Islet of Langerhans (tissue), 1 donor: ENCODE data around the gene C4orf17.
"Not testable (repeated sequence)": the region's sequence is repeated elsewhere in the genome, so short reads cannot be mapped to it uniquely, and the experiment has no call there.

Source experiments
- FAIRE-seq: peaks from one replicate; lab custom pipeline; 2011; peaks lifted over from hg19 to GRCh38; lab: Jason Lieb, UNC

The C4orf17 gene

DNA sequence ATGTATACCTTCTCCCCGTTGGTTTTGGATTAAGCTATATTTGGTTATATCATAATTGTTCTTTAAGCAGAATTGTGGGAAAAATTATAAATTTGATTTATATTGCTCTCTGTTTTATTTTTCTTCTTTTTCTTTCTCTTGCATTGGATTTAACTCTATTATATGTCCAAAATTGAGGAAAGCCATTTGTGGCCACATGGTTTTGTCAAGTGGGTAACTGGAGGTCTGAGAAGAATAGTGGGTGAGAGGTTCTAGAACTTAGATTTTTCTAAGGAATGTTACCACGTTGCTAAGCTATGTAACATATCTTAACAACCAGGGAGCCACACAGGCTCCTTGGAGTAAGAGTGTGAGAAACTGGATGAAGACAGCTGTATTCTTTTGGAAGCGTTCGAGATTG lies at the start of gene C4orf17:
TSS of gene C4orf17 (plus strand) at position 301 of the 400 bp plus-strand sequence. CDS start 2,061 bp downstream, outside the sequence.
- FAIRE-seq, result no peak

DNA sequence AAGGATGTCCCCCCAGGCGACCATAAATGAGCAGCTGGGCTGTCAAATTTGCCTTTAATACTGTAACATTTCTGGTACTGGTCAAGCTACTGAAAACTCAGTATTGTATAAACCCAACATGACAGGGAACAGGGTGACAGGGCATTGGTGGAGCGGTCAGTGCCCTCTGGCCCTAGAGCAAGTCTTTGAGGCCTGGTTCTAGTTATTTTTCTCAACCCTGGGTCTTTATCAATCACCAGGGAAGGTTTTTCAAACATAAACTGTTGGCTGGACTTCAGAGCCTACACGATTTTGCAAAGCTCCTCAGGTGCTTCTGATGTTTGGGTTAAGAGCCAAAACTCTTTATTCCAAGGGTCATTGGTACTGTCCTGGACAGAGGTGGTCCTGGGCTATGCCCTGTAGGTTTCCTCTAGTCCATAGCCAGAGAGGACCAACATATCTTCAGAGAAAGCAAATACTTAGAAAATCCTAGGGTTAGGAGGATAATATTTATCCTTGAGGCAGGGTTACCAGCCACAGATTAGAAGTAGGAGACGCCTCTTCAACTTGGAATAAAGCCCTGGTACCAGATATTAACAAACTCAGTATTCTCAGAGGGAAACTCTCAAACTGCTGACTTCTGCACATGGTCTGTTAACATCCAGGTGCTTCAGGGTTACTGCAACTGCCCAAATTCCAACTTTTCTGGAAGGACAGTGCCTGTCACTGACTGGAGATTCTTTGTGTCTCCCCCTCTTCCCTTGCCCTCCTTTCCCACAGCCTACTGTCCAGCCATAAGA lies 49.0 kb upstream of the C4orf17 start:
- FAIRE-seq, result no peak

DNA sequence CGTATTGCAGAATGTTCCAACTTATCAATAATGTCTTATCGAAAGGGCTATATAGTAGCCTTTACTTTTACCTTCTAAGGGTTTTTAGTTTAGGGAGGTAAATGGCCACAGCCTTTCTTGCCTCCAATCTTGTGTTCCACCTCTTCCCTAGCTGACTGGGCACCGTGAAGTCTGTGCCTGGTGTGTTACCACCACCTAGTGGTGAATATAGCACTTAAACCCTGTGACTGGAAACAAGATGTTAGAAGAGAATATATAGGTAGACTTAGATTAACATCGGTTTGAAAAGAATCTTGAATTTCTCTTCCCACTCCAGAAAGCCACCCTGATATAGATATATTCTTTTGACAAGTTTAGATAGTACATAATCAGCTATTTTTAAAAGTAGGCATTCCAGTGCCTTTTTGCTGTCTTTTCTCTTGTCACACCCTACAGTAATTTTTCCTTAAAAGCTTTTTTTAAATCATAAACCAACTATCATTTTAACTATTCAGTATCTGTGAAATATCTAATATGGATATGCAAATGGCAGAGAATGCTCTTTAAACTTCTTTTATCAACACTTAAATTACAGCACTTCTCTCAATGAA lies 47.9 kb upstream of the C4orf17 start:
- peak; percentile 98 for FAIRE-seq

DNA sequence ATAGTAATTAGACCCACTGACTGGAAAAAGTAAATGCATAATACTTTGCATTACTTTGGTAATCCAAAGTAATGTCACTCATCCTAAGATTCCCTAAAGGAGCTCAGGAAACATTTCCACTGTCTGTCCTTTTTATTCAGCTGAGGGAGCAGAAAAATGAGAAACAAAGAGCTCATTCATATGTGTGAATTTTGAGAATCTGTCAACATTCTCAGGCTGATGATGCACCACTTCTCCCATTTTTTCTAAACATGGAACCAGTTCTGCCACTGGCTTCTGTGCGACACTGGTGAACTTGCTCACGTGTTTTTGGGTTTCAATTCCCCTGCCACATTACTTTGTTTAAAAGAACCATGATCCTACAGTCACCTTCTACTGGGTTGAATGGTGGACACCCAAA lies 47.3 kb upstream of the C4orf17 start:
- FAIRE-seq, result no peak

DNA sequence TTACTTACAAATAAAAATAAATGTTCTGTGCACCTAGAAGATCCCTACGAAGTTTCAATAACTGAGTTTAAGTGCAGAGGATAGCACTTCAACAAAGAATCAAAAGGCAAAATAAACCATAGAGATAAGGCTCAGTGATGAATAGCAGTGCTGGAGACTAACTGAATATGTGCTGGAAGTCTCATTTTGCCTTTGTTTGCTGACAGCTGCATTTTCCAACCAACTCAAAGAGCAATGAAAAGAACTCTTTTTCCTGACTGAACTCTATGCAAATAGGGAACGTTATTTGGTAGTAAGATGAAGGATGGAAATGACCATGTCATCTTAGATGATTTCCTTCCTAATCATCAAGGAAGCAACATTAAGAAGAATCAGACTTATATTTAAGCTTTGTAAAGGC lies 42.9 kb upstream of the C4orf17 start:
- FAIRE-seq, result no peak

DNA sequence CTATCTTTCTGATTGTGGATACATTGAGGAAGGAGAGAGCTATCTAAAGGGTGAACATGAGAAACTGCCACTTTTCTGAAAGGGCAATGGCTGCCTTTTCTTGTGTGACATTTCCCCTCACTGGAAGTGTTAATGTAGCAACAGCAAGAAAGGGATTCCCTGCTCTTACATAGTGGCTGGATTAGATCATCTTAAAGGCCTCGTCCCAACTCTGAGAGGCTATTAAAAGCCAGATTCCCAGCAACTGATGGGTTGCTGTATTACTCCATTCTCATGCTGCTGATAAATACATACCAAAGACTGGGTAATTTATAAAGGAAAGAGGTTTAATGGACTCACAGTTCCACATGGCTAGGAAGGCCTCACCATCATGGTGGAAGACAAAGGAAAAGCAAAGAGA lies 41.9 kb upstream of the C4orf17 start:
- FAIRE-seq, result no peak

DNA sequence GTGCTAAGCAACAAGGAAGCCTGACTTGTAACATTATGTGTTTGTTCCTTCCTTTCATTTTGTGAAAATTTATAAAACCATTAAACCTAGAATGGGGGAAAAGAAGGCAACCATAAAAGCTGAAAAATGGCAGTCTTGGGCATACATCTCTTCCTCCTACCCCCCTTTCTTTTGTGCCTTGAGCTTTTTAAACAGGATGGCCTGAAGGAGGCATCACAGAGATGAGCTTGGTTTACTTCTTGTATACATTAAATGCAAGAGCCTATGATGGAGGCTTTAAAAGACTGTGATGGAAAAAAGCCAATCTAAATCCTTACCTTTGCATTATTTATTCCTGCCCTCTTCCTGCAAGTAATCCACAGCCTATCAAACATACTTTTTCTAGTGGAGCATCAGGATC lies 39.5 kb upstream of the C4orf17 start:
- FAIRE-seq, result no peak

DNA sequence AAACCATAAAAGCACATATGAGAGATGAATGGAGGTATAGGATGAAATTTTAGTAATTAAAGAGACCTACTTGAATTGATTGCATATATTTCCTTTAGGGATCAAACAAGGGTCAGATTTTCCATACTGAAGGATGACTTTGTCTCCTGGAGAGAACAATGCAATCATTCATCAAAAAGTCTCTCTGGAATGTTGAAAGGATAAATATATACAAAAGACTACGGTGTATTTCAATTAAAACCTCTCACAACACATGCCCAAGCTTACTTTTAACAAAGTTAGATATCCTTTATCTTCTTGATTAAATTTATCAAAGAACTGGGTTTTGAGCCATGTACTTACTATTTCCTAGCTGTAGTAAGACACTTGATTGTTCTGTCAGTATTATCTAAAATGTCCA lies 38.9 kb upstream of the C4orf17 start:
- no peak for FAIRE-seq

DNA sequence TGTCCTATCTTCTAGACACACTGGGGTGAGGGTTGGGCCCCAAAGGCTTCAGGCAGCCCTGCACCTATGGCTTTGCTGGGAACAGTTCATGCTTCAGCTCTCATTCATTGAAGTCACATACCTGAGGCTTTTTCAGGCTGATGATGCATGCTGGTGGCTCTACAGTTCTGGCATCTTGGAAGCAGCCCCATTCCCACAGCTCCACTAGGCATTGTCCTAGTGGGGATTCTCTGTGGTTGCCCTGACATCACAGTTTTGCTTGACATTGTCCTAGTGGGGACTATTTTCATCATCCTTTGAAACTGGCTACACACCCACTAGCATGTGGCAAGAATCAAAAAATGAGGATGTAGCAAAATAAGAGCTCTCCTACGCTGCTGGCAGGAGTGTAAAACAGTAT lies 37.7 kb upstream of the C4orf17 start:
- no peak for FAIRE-seq

DNA sequence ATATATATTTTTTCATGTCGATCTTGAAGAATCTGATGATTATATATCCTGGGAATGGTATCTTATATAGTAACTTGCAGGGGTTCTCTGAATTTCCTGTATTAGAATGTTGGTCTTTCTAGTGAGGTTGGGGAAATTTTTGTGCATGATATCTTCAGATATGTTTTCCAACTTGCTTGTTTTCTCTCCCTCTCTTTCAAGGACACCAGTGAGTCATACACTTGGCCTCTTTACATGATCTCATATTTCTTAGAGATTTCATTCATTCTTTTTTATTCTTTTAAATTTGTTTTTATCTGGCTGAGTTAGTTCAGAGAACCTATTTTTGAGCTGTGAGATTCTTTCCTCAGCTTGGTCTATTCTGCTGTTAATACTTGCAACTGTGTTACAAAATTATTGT lies 27.2 kb upstream of the C4orf17 start:
- no peak for FAIRE-seq

DNA sequence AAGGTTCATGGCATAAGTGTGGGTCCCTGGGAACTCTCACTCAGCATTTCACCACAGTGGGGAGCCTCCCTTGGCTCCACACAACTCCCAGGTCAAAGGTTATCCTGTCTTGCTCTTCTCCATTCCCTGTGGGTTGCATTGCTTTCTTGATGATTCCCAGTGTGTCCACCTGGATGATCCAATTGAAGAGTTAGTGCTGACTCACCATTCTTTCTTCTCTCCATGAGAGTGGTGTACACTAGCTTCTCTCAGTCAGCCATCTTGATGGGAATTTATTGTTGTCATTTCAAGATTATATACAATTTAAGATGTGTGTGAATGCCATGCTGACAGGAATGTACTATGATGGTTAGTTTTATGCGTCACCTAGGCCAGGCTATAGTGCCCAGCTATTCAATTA lies 25.6 kb upstream of the C4orf17 start:
- no peak for FAIRE-seq

DNA sequence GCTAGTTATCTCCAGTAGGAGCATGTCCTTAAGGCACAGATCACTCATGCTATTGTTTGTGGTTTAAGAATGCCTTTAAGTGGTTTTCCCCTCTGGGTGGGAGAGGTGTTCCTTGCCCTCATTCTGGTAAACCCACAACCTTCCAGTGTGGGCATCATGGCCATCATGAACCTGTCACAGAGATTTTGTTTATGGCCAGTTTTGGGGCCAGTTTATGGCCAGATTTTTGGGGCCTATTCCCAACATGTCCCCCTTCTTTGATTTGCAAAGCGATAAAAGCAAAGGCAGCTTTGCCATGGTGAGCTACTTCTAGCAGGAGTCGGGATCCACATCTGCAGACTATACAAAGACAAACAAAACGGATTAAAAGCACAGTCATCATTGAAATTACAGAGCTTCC lies 24.2 kb upstream of the C4orf17 start:
- FAIRE-seq, result not testable (repeated sequence)

DNA sequence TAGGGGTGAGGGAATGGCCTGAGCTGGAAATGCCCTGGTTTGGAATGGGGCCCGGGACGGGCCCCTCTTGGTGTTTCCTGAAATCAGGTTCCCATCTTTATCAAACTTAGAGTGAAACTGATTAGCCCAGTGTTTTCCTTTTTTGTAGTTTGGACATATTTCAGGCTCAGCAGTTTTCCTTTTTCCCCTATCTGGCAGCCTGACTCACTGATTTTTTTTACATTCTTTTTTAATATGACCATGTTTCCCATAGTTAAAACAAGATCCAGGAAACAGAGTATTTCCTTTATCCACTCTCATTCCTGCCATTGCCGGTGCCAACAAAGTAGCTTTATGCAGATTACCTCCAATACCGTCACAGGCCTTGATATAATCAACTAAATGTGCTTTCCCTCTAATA lies 20.5 kb upstream of the C4orf17 start:
- FAIRE-seq, result no peak

DNA sequence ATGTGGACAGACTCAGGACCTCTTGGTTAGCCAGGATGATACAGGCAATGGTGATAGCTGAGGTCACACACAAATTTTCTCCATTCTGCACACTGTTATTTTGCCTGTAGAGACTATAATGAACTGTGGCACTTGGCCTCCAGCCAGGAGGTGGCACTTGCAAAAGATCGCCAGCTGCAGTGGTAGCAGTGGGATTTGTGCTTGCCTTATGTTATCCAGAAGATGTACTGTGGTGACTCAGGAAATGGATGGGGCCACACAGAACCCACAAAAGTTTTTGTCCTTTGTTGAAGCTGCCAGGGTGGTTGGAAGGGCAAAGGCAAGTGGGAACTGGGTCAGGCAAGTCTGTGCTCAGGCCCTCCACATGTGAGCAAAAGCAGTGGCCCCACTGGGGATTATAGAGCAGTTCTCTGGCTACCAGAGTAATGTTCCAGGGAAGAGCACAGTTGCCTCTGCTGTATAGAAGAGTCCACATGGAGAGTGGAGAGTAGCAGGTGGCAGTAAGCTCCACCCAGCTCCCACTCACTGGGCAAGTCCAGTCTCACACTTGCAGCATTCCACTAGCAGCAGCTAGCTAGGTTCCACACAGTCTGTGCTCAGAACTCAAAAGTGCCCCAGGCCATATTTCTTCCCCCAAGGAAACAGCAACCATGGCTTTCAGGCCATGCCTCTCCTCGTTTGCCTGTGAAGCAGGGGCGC lies 5.9 kb upstream of the C4orf17 start:
- FAIRE-seq, result no peak

DNA sequence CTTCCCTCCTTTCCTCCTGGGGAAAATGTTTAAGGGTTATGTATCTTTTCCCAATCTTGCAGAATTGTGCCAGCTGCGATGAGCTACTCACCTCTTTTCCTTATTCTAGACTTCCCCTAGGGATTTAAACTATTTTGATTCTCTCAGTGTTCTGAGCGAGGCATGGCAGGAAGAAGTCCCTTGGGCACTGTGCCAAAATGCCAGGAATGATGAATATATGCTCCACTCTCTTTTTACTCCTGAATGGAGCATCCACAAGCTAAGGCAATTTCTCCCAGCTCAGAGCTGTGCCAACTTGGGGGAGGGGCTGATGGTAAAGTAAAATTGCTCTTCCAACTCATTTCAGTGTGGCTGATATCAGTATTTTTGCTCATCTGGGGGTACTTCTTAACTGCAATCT lies 4.0 kb upstream of the C4orf17 start:
- FAIRE-seq, result no peak

DNA sequence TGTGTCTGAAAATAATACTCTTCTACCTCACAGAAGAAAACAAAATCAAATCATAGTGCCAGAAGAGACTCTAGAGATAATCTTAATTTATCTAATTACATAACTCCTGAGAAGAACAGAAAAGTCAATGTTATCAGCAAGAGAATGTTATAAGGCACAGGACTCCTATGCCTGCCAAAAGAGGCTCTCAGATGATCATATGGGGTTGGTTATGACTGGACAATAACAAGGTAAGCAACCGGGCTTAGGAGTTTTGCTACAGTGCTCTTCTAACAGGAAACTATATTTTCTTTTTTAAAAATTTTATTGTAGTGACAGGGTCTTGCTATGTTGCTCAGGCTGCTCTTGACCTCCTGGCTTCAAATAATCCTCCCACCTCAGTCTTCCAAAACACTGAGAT lies 3.5 kb upstream of the C4orf17 start:
- no peak for FAIRE-seq

DNA sequence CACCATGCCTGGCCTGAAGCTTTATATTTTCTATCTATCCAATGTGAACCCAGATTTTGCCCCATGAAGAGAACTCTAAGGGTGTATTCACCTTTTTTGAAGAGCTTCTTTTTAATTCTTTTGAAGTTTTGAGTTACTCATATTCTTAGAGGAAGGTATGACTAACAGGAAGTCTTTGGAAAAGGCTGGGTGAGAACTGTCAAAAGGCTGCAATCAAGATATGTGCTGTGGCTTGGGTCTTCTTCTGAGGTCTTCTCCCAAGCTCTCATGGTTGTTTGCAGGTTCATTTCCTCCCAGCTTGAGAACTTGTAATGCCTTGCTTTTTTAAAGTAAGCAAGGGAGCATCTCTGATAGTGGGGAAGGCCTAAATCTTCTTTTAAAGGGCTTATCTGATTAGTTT lies 3.1 kb upstream of the C4orf17 start:
- FAIRE-seq, result no peak

DNA sequence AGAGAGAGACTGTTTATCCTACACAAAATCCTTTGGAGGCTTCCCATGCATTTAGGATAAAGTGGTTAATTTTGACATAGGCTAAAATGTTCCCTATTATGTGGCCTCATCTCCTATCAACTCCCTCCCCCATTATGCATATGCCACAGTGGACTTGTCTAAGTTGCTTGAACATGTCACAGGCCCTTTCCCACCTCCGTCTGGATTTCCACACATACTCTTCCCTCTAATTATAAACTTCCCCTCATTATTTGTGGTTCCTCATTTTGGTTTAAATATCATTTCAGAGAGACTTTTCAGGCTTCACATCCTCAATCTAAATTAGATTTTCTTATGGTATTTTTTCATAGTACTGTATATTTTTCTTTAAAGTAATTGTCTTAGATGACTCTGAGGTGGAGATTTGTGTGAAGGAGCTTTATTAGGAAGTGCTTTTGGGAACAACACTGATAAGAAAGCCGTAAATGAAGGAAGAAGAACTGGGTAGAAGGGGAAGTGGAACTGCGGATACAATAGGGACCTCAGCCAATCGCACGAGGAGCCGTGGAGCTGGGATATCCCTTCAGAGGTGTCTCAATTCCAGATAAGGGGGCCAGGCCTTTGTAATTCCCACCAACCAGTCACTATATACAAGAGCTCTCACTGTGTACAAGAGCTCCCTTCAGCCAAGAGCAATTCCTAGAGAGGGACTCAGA lies 7.9 kb downstream of the C4orf17 start:
- FAIRE-seq, result no peak

DNA sequence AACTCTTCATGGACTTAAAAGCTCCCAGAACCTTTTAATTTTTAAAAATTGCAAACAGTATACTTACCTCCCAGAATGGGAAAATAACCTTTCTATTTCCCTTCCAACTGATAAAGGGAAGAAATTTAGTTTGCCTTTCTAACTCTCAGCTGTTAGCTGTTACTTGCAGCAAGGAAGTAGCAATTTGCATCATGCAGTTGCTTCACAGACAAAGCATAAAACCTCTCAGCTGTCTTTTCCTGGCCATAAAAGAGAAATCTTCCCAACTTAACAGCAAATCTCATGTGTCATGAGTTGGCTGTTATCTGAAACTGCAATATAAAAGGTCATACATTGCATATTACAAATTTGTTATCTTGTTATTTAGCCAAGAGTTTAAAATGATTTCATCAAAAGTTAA lies 18.4 kb downstream of the C4orf17 start:
- no peak for FAIRE-seq

DNA sequence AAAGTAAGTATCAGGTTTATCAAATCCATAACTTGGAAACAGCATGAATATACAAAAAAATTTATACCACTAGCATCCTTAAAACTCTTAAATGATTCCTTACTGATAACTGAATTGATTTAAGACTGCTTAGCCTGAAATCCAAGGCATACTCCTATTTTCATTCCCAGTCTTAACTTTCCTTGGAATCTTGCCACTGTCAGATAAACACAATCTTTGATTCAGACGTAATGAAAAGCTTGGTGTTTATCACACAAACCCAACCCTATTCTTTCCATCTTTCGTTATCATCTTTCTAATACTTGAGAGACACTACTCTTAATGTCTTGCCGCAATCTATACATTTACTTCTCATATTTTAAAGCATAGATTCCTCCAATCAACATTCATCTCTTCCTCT lies 19.1 kb downstream of the C4orf17 start:
- FAIRE-seq, result no peak

DNA sequence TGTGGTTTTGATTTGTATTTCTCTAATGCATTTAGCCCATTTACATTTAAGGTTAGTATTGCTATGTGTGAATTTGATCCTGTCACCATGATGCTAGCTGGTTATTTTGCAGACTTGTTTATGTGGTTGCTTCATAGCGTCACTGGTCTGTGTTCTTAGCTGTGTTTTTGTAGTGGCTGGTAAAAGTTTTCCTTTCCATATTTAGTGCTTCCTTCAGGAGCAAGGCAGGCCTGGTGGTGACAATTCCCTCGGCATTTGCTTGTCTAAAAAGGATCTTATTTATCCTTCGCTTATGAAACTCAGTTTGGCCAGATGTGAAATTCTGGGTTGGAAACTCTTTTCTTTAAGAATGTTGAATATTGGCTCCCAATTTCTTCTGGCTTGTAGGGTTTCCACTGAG lies 23.9 kb downstream of the C4orf17 start:
- not testable (repeated sequence) for FAIRE-seq

DNA sequence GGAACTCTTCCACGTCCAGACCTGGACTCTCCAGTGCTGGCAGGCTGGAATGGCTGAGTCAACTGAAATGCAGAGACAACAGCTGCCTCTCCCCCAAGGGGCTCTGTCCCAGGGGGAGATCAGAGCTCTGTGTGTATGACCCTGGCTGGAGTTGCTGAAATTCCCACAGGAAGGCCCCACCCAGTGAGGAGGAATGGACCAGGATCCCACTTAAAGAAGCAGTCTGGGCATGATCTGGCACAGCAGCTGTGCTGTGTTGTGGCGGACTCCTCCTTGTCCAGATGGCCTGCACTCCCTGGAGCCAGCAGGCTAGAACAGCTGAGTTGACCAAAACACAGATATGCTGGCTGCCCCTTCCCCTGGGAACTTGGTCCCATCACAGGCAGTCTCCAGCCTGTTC lies 25.4 kb downstream of the C4orf17 start:
- FAIRE-seq, result no peak

DNA sequence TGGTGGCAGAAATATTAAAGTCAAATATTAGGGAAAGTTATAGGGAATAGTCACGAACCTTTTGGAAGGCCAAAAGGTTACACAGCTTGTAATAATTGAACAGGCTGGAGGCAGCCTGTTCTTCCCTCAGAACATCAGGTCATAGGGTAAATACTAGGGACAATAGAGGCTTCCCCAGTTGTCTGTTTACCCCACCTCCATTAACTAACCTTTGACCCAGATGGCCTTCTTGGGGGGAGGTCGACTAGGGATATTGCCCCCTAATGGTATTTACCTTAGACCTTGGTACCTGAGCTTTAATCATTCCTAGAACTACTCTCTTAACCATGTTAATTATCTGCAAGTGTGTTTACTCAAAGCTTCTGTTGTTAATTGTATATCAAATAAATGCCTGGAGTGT lies 26.0 kb downstream of the C4orf17 start:
- FAIRE-seq, result no peak
